Transverse colon (tissue), 4 donors: ENCODE results near the gene FLT4.

ENCODE experiments used
- CTCF ChIP-seq, 5 experiments: fragments of 200-600 bp in 3 of 5; fragments of 450-650 bp in 2 of 5; sonication (generic) in 3 of 5; IDR thresholded peaks; 1 replicate in 2 of 5; 2 replicates in 3 of 5; pipeline ENCODE4 v1.5.1; 2016 to 2017; ENCODE audit warnings: antibody characterized with exemption in 5 of 5, inconsistent platforms in 3 of 5, mild to moderate bottlenecking in 2 of 5, moderate library complexity in 1 of 5
- EP300 ChIP-seq: sonication (generic); formaldehyde crosslinking; IDR thresholded peaks from one replicate; pipeline ENCODE4 v1.6.1; 2017; ENCODE audit warnings: antibody characterized with exemption, low read depth
- POLR2A ChIP-seq: fragments of 450-650 bp; IDR thresholded peaks from one replicate; pipeline ENCODE4 v1.6.1; 2016; ENCODE audit warnings: antibody characterized with exemption, mild to moderate bottlenecking, moderate library complexity
- POLR2AphosphoS5 ChIP-seq, 3 donors: sonication (generic); formaldehyde crosslinking; IDR thresholded peaks; one replicate each; pipeline ENCODE4 v1.6.1; 2016; ENCODE audit warnings: antibody characterized with exemption in 3 of 3

GRCh38 chr5:180591311-180591887 lies 58.0 kb downstream of the FLT4 start, which contains the start of gene SCGB3A1:
- TF ChIP-seq CTCF (IDR thresholded peaks at IDR 0.05) = no peak
- no peak for TF ChIP-seq POLR2AphosphoS5 (IDR thresholded peaks at IDR 0.05)
- TF ChIP-seq POLR2A = no peak
- TF ChIP-seq EP300 = no peak
